GM12878 (cell line): ENCODE data around the gene GAPDHS. TPM values are rescaled to one million over a fixed set of nuclear protein-coding genes. Genes with fewer than 3 reads are reported as not detected.
A peak's percentile ranks its signal among the peaks of the same experiment; 100 is the strongest.

ENCODE experiments used
- ATAC-seq: fragments of 200-7000 bp; cut with Tn5 transposase; 3 replicates; pipeline ENCODE4 v1.9.1; 2020; ENCODE audit warnings: mild to moderate bottlenecking, moderate library complexity
- BruUV-seq: library from RNA; stranded (reverse); fragments of 400-500 nt; replicated peaks from 2 replicates; lab custom pipeline; 2021; lab: Mats Ljungman, UMichigan
- CTCF ChIA-PET: fragments of 300-600 bp; sonication (Branson Sonifier 250); formaldehyde crosslinking; extraction: SDS; loops from one replicate; lab custom pipeline; 2021; ENCODE audit warnings: inconsistent platforms; lab: Yijun Ruan, JAX
- POLR2A ChIA-PET: fragments of 350-600 bp; formaldehyde crosslinking; extraction: SDS; loops from one replicate; lab custom pipeline; 2021; ENCODE audit warnings: inconsistent platforms; lab: Charles Lee
- RAD21 ChIA-PET: fragments of 300-600 bp; sonication (Branson Sonifier 250); formaldehyde crosslinking; loops from one replicate; lab custom pipeline; 2023; ENCODE audit warnings: antibody characterized with exemption; ENCODE audit not compliant: unreplicated experiment; lab: Charles Lee
- SMC1A ChIA-PET: fragments of 300-600 bp; sonication (Branson Sonifier 250); formaldehyde crosslinking; loops from one replicate; lab custom pipeline; 2023; ENCODE audit not compliant: unreplicated experiment, uncharacterized antibody; lab: Charles Lee
- DNase-seq: peaks from one replicate; pipeline ENCODE4 v3.0.0-alpha.2; 2011; ENCODE audit warnings: low read depth, low spot score
- FAIRE-seq: peaks from 3 replicates; lab custom pipeline; 2011; peaks lifted over from hg19 to GRCh38; lab: Jason Lieb, UNC
- H2AFZ ChIP-seq: 2 replicates; pipeline ENCODE4 v1.6.0; 2011; ENCODE audit warnings: low read depth, low read length, control low read depth; ENCODE audit not compliant: control insufficient read depth
- H3K27ac ChIP-seq: 2 replicates; pipeline ENCODE4 v1.5.1; 2011; ENCODE audit warnings: control low read depth; ENCODE audit not compliant: control insufficient read depth, insufficient read depth
- H3K27me3 ChIP-seq, 2 experiments: replicated peaks in 1 of 2; 2 replicates each; pipeline versions ENCODE4 v1.6.0 to v1.6.1; 2011; ENCODE audit warnings: low read length in 1 of 2; ENCODE audit not compliant: control insufficient read depth in 2 of 2, insufficient read depth in 2 of 2
- H3K36me3 ChIP-seq, 2 experiments: 2 replicates each; pipeline ENCODE4 v1.5.1; 2011; ENCODE audit warnings: low read length in 1 of 2; ENCODE audit not compliant: control insufficient read depth in 2 of 2, insufficient read depth in 2 of 2
- H3K4me1 ChIP-seq: 2 replicates; pipeline ENCODE4 v1.6.1; 2011; ENCODE audit warnings: mild to moderate bottlenecking, low read length, moderate library complexity, mixed read lengths; ENCODE audit not compliant: control insufficient read depth, insufficient read depth
- H3K4me2 ChIP-seq: 2 replicates; pipeline ENCODE4 v1.6.0; 2011; ENCODE audit warnings: control low read depth; ENCODE audit not compliant: control insufficient read depth, insufficient read depth
- H3K4me3 ChIP-seq: fragments of 200-600 bp; sonication (generic); 2 replicates; pipeline ENCODE4 v1.5.1; 2016
- H3K79me2 ChIP-seq: 2 replicates; pipeline ENCODE4 v1.6.0; 2011; ENCODE audit warnings: low read length; ENCODE audit not compliant: control insufficient read depth, insufficient read depth
- H3K9ac ChIP-seq: 2 replicates; pipeline ENCODE4 v1.8.0; 2011; ENCODE audit warnings: low read length, control low read depth, mixed read lengths; ENCODE audit not compliant: control insufficient read depth, insufficient read depth
- H3K9me3 ChIP-seq: replicated peaks from 3 replicates; pipeline ENCODE4 v1.5.1; 2011; ENCODE audit warnings: mild to moderate bottlenecking, low read length; ENCODE audit not compliant: control insufficient read depth, insufficient read depth
- H4K20me1 ChIP-seq: 2 replicates; pipeline ENCODE4 v1.6.0; 2011; ENCODE audit not compliant: control insufficient read depth, insufficient read depth
- CREM ChIP-seq: IDR thresholded peaks from 2 replicates; pipeline ENCODE4 v1.6.1; 2014; ENCODE audit warnings: antibody characterized with exemption, low read depth
- MAX ChIP-seq: IDR thresholded peaks from 2 replicates; pipeline ENCODE4 v1.6.1; 2012; ENCODE audit warnings: low read depth, low read length, improper control_type of control experiment
- MLLT1 ChIP-seq: fragments of 450-650 bp; IDR thresholded peaks from 2 replicates; pipeline ENCODE4 v1.6.1; 2016; ENCODE audit warnings: mild to moderate bottlenecking
- MYB ChIP-seq: fragments of 150-350 bp; IDR thresholded peaks from 2 replicates; pipeline ENCODE4 v1.6.1; 2014; ENCODE audit warnings: mild to moderate bottlenecking, low read depth, low read length, borderline replicate concordance
- PRDM15 ChIP-seq: fragments of 450-650 bp; formaldehyde crosslinking; IDR thresholded peaks from 2 replicates; pipeline ENCODE4 v1.4.0; 2020; ENCODE audit warnings: mild to moderate bottlenecking, moderate library complexity
- RCOR1 ChIP-seq: conservative IDR thresholded peaks from 2 replicates; pipeline ENCODE4 v1.6.1; 2012; ENCODE audit warnings: low read depth, low read length, improper control_type of control experiment
- SMARCA5 ChIP-seq: fragments of 450-650 bp; IDR thresholded peaks from 2 replicates; pipeline ENCODE4 v1.6.1; 2017; ENCODE audit warnings: mild to moderate bottlenecking
- TBL1XR1 ChIP-seq: IDR thresholded peaks from 2 replicates; pipeline ENCODE4 v1.6.1; 2012; ENCODE audit warnings: low read depth, low read length, improper control_type of control experiment
- ZSCAN29 ChIP-seq: fragments of 450-650 bp; IDR thresholded peaks from 2 replicates; pipeline ENCODE4 v1.6.1; 2017; ENCODE audit warnings: mild to moderate bottlenecking, moderate library complexity
- WGBS: methylation state at CpG from one replicate; pipeline ENCODE4 v1.1.6; 2016; ENCODE audit warnings: low lambda C conversion rate; ENCODE audit not compliant: insufficient replicate concordance, insufficient coverage; ENCODE audit errors: missing lambda C conversion rate; 5-methylcytosine and 5-hydroxymethylcytosine counted together
- in situ Hi-C: fragments of 300-500 bp; cut with MboI; formaldehyde crosslinking; loops from 9 replicates; pipeline ENCODE4 v1.14.3; 2018; ENCODE audit warnings: mixed read lengths
- intact Hi-C: fragments of 100-400 bp; cut with micrococcal nuclease; formaldehyde crosslinking; loops from one replicate; pipeline ENCODE4 v1.14.2; 2022; ENCODE audit not compliant: unreplicated experiment
- polyA plus RNA-seq, 11 experiments: library from polyadenylated mRNA; depleted of rRNA in 4 of 11; unstranded in 6 of 11; stranded (reverse) in 5 of 11; fragments of >200 nt; fragmentation: Nextera tagmentation in 4 of 11; fragmentation: Illumina TruSeq in 1 of 11; extraction: Ambion mirVana in 4 of 11; extraction: Trizol in 1 of 11; gene quantifications; 1 replicate in 1 of 11; 2 replicates in 10 of 11; pipeline versions ENCODE4 v1.2.1 to v1.2.3, GENCODE V29; 2011 to 2016; ENCODE audit warnings: inconsistent platforms in 2 of 11, missing spikeins in 2 of 11, low read depth in 1 of 11
- total RNA-seq, 4 experiments: library from RNA; depleted of rRNA in 3 of 4; stranded (reverse); fragments of >200 nt in 3 of 4; fragmentation: Illumina TruSeq in 1 of 4; extraction: Trizol in 1 of 4; gene quantifications; 2 replicates each; pipeline versions ENCODE4 v1.2.1 to v1.2.3, GENCODE V29; 2013 to 2021

GAPDHS gene
- total and polyA plus RNA-seq, 10 of the 15 experiments (the other 5 are each of a cell fraction or from before 2014, with no cell fraction given) = 0.08 TPM; not detected in 9

- TF ChIP-seq CREM = no peak
- no peak for TF ChIP-seq TBL1XR1
- no peak for TF ChIP-seq MYB
- no peak for TF ChIP-seq SMARCA5
- no peak for TF ChIP-seq MLLT1
- TF ChIP-seq, all 136 proteins: peak for 0
Observed at GRCh38 chr19:35543280-35544109, 10.2 kb downstream of the GAPDHS start (continued).

- DNase-seq (no peak), FAIRE-seq (no peak), ATAC-seq (no peak)
- no peaks in the 10 kb centered on the region for H3K9me3 ChIP-seq
- H3K36me3 ChIP-seq = peaks cover 0 to 2% of the 10 kb centered on the region in 2 experiments; a peak in 2 of 4 replicates
- intact Hi-C loops = loop anchor here (2.0 kb wide), 1 partner anchor 33 kb away; no protein-coding TSS in a partner anchor
- POLR2A ChIA-PET = interaction anchor here (1.5 kb wide), 1 partner anchor 34 kb away, joined by 3 read pairs; no protein-coding TSS in a partner anchor
- peak overlapping the region; percentile 86 for H3K27ac ChIP-seq
- H3K4me3 ChIP-seq = peak overlapping the region; percentile 77
- peaks cover 18% of the 10 kb centered on the region for H3K79me2 ChIP-seq
- RAD21 ChIA-PET = interaction anchor here (1.0 to 1.5 kb wide), 2 partner anchors 34 to 68 kb away, joined by 3 to 5 read pairs; partner anchors contain the start of gene HAUS5
- peak overlapping the region; percentile 97 for H3K9ac ChIP-seq
- H4K20me1 ChIP-seq = no peaks in the 10 kb centered on the region
- SMC1A ChIA-PET = interaction anchor here (0.6 to 1.6 kb wide), 7 partner anchors 10 to 403 kb away, joined by 3 to 4 read pairs (median 3); partner anchors contain the start of gene HAUS5
- 66% methylated on average over 3 of the region's 3 CpGs for WGBS
- peak overlapping the region; percentile 100 for H3K4me2 ChIP-seq
- H3K27me3 ChIP-seq = no peaks in the 10 kb centered on the region
- TF ChIP-seq ZSCAN29 (no peak), MAX (no peak), RCOR1 (no peak), PRDM15 (CRISPR knock-in tag) (no peak)
- peaks cover 31% of the 10 kb centered on the region for H3K4me1 ChIP-seq
- CTCF ChIA-PET = interaction anchor here (1.0 to 2.7 kb wide), 5 partner anchors 35 to 117 kb away, joined by 3 to 24 read pairs (median 4); no protein-coding TSS in a partner anchor
- H2AFZ ChIP-seq = no peak overlapping the region; the same call in 1 of the 2 replicates
- BruUV-seq = no TSS peak
- in situ Hi-C loops = no loop called here
Observed at GRCh38 chr19:35544110-35544802, 11.0 kb downstream of the GAPDHS start.
